Measurements from ENCODE around the gene MAN2B1. TPM values are rescaled to one million over a fixed set of nuclear protein-coding genes. Genes with fewer than 3 reads are reported as not detected.
A peak's percentile ranks its signal among the peaks of the same experiment; 100 is the strongest.
"Not testable (repeated sequence)": the region's sequence is repeated elsewhere in the genome, so short reads cannot be mapped to it uniquely, and the experiment has no call there.

Gene MAN2B1
- total RNA-seq, 1 donor from 2014 or later, result 77.2 TPM

DNA sequence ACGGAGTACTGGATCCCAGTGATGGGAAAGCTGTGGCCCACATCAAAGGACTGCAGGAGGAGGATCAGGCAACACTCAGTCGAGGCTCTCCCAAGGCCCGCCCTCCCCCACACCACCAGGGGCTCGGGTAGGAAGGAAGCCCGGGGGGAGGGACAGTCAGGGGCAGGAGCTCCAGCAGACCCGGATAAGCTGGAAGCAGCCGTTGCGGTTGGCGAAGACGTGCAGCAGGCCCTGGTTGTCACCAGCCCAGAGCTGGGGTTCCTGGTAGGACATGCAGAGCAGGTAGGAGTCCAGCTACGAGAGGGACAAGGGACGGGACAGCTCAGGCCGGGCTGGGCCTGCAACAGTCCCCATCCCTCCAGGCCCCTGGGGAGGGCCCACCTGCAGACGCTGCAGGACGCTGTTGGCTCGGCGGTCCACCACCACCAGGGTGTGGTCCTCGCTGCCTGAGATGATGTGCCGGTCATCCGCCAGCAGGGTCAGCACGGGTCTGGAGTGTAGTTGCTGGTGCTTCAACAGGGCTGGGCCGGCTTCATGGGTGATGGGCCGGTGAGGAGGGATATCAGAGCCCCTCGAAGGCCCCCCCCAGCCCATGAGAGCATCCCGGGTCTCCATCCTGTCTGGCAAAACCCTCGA is 23.2 kb upstream of the MAN2B1 start:
- DNase-seq (ENCODE audit: low read depth in 2 of 2), result no peak

DNA sequence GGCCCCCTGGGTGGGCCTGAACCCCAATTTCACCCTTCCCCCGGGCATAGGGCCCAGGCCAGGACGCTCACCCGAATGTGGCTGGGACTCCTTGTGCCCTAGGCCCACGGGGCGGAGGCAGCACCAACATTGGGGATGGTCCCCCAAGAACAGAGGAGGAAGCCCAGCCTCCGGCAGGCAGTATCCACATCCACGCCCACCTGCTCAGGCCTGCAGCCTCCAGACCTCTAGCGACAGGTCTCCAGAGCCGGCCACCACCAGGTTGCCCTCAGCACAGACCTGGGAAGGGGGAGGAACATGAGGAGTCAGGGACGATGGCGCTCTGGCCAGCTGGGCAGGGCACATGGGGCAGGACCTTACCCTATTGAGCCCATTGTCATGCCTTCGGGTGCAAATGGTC is 22.5 kb upstream of the MAN2B1 start:
- DNase-seq (ENCODE audit: low read depth in 2 of 2), result no peak

DNA sequence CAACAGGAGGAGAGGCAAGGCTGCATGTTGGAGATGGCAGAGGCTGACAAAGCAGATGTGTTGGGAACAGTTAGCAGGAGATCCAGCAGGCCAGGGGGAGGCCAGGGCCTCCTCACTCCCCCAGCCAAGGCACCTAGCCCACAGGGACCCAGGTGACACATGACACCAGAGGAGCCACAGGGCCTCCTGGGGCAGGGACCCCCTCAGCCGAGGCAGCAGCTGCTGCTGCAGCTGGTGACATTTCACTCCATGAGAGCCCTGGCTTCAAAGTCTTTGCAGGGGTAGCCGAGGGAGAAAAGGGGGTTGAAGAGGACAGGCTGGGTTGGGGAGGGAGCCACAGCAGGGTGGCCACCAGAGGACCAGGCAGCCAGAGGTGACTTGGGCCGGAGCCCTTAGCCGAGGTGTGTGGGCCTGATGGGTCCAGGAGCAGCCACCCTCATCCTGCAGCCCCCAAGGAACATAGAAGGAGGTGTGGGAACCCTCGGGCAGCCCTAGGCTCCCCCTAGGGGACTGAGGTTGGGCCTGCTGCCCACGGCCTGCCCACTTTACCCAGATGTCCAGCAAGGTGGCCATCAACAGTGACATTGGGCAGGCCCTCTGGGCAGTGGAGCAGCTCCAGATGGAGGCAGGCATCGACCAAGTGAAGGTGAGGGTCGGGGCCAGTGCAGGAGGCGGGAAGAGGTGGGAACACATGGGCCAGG is 21.1 kb upstream of the MAN2B1 start, which contains the start of gene GNG14:
Gene GNG14 (plus strand): TSS at position 503 of the 701 bp plus-strand sequence. CDS start 51 bp downstream, at position 554.
- no peak for DNase-seq (ENCODE audit: low read depth in 2 of 2)

DNA sequence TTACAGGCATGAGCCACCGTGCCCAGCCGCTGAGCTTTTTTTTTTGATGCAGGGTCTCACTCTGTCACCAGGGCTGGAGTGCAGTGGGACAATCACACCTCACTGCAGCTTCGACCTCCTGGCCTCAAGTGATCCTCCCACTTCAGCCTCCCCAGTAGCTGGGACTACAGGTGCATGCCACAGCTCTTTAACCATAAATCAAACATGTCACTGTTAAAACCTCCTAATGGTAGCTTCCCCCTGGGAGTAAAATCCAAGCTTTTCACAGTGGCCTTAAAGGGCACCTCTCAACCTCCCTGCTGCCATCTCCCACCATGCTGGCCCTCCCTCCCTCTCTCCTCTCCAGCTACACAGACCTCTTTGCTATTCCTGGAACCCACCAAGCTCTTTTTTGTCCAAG is 19.3 kb upstream of the MAN2B1 start:
- DNase-seq (ENCODE audit: low read depth in 2 of 2), result no peak

DNA sequence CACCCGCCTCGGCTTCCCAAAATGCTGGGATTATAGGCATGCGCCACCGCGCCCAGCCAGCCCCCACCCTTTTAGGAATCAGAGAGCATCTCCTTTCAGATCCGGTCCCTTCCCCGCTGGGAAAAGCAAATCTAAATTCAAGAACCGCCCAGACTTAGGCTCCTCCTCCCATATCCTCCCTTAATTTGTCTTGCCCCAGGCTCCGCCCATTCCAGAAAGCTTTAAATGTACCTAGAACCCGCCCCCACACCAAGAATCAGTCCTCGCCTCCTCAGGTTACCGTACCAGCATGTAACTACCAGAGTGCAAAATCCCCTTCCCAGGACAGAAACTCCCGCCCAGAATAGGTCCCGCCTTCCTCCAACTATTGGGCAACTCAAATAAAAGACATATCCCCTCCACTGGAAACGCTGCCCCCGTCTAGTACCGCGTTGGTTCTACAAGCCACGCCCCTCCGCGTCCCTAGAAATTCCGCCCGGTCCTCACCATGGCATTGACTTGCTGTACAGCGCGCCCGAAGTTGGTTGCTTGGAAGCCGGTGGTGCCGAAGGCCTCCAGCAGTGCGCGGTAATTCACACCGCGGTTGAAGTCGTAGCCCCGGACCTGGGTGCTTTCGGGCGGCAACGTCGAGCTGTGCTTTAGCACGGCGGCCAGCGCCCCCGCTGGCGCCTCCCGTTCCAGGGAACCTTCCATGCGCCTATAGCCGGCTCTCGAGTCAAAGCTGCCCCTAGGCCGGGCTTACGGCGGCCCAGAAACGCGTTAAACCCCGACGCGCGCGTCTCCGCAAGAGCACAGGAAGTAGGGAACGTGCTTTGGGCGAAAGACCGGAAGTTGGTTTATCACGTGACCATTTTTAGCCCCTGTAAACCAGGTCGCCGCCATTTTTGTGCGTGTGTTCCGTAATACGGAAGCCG is 14.8 kb upstream of the MAN2B1 start, which contains the start of gene DHPS:
Gene DHPS (minus strand): TSS at position 807 of the 914 bp plus-strand sequence. CDS start 114 bp downstream, at position 693.
- DNase-seq (ENCODE audit: low read depth in 2 of 2), result peak; percentile 98

DNA sequence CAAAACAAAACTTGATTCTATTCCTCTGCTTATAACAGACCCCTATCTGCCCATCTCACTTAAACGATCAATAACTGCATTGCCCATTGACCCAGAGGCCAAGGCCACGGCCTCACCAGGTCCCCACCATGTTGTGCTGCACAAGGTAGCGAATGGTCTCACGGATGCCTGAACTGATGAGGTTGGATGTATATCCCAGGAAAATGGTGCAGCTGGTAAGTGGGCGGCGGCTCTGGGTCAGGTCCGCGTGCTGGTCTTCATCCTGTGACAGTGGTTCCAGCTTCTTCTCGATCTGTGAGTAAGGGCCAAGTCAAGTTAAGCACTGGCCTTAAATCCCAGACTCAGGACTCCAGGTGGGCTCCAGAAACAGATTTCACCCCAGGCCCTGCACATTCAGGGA is 13.5 kb upstream of the MAN2B1 start:
- DNase-seq (ENCODE audit: low read depth in 2 of 2), result no peak

DNA sequence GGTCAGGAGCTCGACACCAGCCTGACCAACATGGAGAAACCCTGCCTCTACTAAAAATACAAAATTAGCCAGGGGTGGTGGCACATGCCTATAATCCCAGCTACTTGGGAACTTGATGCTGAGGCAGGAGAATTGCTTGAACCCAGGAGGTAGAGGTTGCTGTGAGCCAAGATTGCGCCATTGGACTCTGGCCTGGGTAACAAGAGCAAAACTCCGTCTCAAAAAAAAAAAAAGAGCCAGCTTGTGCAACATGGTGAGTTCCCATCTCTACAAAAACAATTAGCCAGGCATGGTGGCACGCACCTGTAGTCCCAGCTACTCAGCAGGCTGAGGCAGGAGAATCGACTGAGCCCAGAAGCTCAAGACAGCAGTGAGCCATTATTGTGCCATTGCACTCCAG is 11.5 kb upstream of the MAN2B1 start:
- not testable (repeated sequence) for DNase-seq (ENCODE audit: low read depth in 2 of 2)

DNA sequence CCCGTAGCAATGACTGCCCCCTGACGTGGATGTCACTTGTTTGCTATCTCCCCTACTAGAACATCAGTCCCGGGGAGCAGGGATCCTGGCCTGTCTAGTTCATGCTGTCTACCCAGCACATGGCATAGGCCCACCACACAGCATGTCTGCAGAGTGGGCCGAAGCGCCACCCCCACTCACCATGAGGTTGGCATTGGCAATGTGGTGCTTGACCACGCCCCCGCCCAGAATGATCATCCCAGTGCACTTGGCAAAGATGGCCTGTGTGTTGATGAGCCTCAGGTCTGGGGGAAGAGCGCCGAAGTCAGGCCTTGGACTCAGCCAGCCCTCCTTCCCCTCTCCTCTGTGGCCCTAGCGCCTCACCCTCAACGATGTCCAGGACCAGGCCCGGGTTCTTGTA is 10.4 kb upstream of the MAN2B1 start:
- no peak for DNase-seq (ENCODE audit: low read depth in 2 of 2)

DNA sequence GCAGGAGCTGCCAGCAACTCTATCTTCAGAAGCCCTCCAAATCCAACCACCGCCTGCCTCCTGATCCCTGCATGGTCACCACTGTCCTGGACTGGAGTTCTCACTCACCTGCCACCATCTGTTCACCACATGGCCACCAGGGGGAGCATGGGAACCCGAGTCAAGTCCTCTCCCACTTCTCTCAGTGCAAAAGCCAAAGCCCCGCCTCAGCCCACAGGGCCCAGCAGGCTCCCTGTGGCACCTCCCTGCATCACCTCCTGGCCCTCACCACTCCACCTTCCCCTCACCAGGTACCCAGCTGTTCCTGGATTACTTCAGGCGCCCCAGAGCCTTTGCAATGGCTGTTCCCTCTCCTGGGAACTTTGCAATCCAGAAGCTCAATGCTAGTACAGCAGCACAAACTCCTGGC is 9.8 kb upstream of the MAN2B1 start:
- peak; percentile 71 to 85 for DNase-seq (ENCODE audit: low read depth in 2 of 2)

DNA sequence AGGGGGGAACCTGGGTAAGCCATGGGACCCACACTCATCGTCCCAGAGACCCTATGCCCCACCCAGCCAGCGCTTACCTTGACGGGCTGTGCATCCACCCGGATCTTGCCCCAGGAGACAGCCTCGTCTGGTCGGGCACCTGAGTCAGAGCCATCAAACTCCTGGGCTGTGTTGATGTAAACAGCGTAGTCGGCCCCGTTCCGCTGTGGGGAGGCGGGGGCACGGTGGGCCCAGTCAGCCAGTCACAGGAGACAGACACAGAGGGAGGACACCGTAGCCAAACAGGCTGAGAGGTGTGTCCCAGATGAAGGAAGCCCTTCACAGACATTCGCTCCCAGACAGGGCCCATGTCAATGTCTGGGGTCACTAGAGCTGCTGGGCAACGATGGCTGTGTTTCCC is 9.4 kb upstream of the MAN2B1 start:
- DNase-seq (ENCODE audit: low read depth in 2 of 2), result no peak

DNA sequence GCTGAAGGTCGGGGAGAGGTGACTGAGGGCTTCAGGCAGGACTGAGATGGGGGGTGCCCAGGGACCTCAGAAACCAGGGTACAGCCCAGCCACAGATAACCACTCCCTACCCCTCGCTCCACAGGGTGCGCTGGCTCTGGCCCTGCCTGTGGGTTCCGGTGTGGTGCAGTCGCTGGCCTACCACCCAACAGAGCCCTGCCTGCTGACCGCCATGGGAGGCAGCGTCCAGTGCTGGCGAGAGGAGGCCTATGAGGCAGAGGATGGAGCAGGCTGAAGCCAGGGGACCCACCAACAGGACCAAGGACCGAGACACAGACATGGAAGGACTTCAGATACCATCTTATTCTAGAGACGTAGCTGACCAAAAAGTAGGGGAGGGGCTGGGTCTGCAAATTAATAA is 8.9 kb upstream of the MAN2B1 start:
- no peak for DNase-seq (ENCODE audit: low read depth in 2 of 2)

DNA sequence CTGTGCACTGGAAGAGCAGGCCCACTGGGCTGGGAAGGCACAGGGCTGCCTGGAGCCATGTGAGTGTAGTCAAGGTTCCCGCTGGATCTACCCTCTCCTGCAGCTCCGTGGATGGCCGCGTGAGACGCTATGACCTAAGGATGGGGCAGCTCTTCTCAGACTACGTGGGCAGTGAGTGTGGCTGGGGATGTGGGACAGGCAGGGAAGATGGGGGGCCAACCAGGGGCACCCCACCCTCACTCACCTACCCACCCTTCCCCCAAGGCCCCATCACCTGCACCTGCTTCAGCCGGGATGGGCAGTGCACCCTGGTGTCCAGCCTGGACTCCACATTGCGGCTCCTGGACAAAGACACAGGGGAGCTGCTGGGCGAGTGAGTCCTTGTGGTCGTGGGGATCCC is 6.2 kb upstream of the MAN2B1 start:
- DNase-seq (ENCODE audit: low read depth in 2 of 2), result no peak

DNA sequence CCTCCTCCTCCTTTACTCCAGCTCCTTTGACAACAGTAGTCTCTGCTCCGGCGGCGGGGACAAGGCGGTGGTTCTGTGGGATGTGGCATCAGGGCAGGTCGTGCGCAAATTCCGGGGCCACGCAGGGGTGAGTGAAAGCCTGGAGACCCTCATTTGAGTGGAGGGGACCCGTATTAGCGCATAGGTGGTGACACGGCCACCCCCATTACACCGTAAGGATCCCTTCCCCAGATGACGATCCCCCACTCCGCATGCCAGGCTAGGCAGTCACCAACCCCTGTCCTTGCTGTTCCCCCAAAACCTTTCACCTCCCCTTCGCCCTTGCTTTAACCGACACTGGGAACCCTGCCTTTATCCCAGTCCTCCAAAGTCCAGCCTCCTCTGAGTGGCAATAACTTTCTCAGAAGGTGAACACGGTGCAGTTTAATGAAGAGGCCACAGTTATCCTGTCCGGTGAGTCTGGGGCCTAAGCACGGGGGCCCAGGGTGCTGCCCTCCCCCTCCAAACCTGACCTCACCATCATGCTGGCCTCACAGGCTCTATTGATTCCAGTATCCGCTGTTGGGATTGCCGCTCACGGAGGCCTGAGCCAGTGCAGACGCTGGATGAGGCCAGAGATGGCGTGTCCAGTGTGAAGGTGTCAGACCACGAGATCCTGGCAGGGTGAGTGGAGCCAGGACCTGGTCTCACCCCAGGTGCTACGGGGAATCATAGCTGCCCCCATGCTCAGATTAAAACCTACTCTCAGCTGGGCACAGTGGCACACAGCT is 3.8 kb upstream of the MAN2B1 start:
- DNase-seq (ENCODE audit: low read depth in 2 of 2), result no peak

DNA sequence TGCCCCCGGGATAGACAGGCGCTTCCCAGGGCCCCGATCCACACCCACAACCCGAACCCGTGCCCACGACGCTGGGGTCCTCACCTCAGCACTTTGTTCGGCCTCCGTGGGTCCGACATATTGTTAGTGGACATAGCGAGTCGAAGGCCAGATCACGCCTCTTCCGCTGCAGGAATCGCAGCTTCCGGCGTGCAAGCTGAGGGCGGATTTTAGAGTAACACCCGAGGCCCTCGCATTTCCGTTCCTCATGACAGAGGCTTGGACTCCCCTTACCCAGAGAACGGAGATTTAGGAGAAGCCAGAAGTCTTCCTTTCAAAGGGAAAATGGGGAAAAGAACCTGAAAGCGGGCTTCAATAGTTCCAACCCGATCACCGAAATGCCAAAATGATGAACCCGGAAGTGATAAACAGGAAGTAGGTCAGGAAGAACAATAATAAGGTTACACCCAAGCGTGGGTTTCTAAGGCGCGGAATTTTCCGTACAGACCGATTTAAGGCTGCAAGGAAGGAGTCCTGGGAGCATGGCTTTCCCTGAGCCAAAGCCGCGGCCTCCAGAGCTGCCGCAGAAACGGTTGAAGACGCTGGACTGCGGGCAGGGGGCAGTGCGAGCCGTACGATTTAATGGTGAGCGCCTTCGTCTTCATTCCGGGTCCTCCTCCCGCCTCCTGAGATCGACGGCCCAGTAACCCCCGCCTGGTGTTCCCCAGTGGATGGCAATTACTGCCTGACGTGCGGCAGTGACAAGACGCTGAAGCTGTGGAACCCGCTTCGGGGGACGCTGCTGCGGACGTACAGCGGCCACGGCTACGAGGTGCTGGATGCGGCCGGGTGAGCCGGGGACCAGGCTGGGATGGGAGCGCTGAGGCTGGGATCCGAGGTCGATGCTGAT is 3.0 kb upstream of the MAN2B1 start:
- peak; percentile 90 to 91 for DNase-seq (ENCODE audit: low read depth in 2 of 2)

DNA sequence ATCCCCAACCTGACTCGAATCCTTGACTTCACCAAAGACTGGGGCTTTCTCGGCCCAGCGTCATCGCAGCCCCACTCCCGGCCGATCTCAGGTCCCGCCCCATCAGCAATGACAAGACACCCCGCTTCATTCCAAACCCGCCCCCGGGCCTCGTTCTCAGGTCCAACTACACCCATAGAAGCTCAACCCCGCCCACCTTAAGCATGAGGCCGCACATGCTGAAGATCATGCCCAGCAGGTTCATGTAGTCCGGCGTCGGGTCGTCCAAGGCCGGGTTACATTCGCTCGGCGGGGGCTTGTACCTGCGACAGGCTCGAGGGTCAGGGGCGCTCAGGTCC is 2.4 kb upstream of the MAN2B1 start:
- DNase-seq (ENCODE audit: low read depth in 2 of 2), result peak; percentile 69

DNA sequence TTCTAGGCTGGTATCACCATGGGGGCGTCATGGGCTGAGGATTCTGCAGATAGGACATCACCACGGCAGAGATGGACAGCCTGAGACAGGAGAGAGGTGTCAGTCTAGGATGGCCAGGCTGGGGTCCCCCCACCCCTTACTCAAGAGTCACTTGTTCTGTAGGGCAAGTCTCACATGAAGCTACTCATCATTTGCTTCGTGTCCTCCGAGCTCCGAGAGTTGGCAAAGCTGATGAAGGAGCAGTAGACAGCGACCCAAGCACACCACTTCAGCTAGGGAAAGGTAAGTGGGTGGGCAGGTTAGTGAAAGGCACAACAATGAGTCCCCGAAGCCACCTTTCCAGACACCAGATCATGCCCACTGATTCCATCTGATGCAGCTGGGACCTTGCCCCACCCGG is 1.8 kb upstream of the MAN2B1 start:
- DNase-seq (ENCODE audit: low read depth in 2 of 2), result no peak

DNA sequence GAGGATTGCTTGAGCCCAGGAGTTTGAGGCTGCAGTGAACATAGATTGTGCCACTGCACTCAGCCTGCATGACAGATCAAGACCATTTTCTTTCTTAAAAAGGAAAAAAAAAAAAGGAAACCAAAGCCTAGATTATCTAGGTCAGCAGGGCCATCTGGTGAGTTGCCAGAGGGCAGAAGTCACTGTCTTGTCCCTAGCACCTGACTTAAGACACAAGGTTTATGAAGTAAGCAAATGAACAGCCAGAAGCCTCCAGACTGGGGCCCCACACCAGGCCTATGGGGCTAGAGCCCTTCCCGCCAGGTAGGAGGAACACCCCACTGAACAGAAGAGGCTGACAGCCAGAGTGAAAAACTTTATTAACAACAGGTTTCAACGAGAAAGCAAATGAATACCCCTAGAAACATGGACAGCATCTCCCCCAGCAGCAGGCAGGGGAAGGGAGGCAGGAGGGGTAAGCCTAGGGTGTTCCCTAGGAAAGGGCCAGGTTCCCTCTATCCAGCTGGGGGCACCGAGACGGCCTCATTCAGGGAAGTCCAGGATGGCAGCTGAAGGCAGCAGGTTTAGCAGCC is 1.3 kb upstream of the MAN2B1 start:
- no peak for DNase-seq (ENCODE audit: low read depth in 2 of 2)

DNA sequence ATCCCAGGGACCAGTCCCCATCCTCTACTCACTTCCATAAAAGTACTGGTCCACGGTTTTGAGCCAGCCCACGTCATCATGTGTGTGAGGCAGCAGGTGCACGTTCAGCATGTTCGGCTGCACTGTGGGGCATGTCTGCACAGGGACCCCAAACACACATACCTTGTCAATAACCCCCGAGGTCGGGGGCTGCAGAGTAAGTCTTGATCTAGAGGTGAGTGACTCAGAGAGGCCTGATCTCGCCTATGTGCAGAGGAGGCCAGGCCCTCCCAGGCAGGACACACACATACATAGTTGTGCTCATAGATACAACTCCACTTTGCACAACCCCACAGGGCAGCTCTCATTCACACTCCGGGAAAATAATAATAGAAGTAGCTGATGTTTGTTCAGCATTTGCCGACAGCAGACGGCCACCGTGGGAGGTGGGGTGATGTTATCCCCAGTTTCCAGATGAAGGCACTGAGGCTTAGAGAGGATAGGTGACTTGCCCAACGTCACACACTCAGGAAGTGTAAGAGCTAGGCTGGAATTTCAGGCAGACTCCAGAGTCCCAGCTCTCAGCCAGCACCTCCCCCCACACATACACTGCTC is 774 bp downstream of the MAN2B1 start:
- no peak for DNase-seq (ENCODE audit: low read depth in 2 of 2)

DNA sequence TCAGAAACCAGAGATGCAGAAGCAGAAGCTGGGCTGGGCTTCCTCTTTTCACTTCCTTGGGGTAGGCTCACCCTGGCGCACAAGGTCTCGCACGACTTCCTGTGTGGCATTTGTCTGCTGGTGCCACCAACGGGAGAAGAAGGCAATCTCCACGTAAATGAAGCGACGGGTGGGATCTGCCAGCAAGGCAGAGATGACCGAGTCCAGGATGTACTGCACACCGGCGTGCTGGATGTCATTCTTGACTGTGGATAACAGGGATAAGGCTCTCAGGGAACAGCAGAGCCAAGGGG is 1.3 kb downstream of the MAN2B1 start:
- DNase-seq (ENCODE audit: low read depth in 2 of 2), result no peak
